ENCODE measurements around the gene DMRT3.

Gene DMRT3

DNA sequence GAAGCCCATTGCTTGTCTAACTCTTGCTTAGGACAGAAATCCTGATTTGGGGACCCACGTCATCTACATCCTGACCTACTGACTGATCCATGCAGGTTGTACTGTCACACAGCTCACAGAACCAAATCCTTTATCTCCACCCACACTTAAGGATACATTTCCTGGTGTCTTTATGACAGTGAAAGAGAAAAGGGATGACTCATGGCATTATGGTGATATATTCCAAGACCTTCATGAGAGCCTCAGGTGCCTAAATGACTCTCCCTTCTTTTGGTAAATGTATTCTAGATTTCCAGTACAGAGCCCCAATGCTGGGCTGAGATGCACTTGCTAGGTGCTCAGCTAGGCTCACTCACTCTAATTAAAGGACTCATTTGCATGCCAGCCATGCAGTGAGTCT lies 47.7 kb downstream of the DMRT3 start:
- no peak overlapping the region for H3K9ac ChIP-seq (ENCODE audit: low read length)
- H3K36me3 ChIP-seq (ENCODE audit: control insufficient read depth, insufficient read depth, low read length), result no peaks in the 10 kb centered on the region
- peaks cover 1% of the 10 kb centered on the region for H3K27me3 ChIP-seq (ENCODE audit: control insufficient read depth, insufficient read depth, low read length)
- H3K4me1 ChIP-seq (ENCODE audit: control insufficient read depth, insufficient read depth, low read length), result no peaks in the 10 kb centered on the region
- no peak overlapping the region for H3K4me3 ChIP-seq (ENCODE audit: low read length)
- no peak overlapping the region for H3K27ac ChIP-seq (ENCODE audit: low read depth, low read length)

- Histone ChIP-seq H3K9ac (ENCODE audit: low read length) (no peak overlapping the region), H3K27ac (ENCODE audit: low read depth, low read length) (no peak overlapping the region), H3K36me3 (ENCODE audit: control insufficient read depth, insufficient read depth, low read length) (no peaks in the 10 kb centered on the region), H3K27me3 (ENCODE audit: control insufficient read depth, insufficient read depth, low read length) (no peaks in the 10 kb centered on the region), H3K4me1 (ENCODE audit: control insufficient read depth, insufficient read depth, low read length) (no peaks in the 10 kb centered on the region), H3K4me3 (ENCODE audit: low read length) (no peak overlapping the region)
Measured at GRCh38 chr9:1025131-1025530, 48.7 kb downstream of the DMRT3 start.

DNA sequence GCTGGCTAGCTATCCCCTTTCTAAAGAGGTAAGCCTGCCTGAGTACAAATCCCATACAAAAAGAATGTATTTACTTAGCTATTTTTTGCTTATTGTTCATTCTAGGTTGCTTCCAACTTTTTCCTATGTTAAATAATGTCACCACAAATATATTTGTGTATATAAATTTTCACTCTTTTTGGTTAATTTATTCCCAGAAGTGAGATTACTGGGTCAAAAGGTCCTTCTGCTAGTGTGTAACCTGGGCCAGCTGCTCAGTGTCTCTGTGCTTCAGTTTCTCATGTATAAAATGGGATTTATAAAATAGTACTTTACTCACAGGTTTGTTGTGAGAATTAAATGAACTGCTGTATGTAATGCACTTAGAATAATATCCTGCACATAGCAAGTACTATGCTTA lies 49.8 kb downstream of the DMRT3 start:
- no peaks in the 10 kb centered on the region for H3K27me3 ChIP-seq (ENCODE audit: control insufficient read depth, insufficient read depth, low read length)
- H3K9ac ChIP-seq (ENCODE audit: low read length), result no peak overlapping the region
- H3K36me3 ChIP-seq (ENCODE audit: control insufficient read depth, insufficient read depth, low read length), result no peaks in the 10 kb centered on the region
- no peaks in the 10 kb centered on the region for H3K4me1 ChIP-seq (ENCODE audit: control insufficient read depth, insufficient read depth, low read length)
- H3K27ac ChIP-seq (ENCODE audit: low read depth, low read length), result no peak overlapping the region
- H3K4me3 ChIP-seq (ENCODE audit: low read length), result no peak overlapping the region

DNA sequence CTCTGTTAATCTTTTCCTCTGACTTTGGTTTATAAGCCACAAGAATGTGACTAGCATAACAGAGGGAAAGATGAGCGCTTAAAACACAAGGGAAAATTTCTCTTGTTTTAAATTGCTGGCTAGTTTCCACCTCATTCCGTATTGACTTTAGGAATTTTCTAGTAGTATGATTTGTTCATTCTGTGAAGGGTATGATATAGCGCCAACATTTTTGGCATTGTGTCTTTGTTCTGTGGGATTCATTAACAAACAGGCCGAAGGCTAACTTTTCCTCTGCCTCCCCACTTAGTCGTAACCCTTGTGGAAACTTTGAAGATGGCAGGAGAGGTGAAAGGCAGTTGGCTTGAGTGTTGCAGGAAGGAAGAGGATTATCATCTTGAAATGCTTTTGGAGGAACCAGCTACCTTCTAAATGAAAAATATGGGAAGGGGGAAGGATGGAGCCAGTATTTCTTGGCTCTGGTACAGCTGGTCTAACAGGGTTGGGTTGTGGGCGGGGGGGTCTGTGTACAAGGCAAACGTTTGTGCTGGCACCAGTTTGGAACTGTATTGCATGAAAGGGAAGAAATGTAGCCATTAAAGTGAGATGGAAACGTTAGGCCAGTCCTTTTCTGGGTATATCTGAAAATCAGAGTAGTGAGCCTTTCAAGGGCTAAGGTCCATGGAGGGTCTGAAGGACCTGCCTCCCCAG lies 52.2 kb downstream of the DMRT3 start:
- Histone ChIP-seq H3K27me3 (ENCODE audit: control insufficient read depth, insufficient read depth, low read length) (no peaks in the 10 kb centered on the region), H3K27ac (ENCODE audit: low read depth, low read length) (no peak overlapping the region), H3K4me1 (ENCODE audit: control insufficient read depth, insufficient read depth, low read length) (no peaks in the 10 kb centered on the region), H3K36me3 (ENCODE audit: control insufficient read depth, insufficient read depth, low read length) (no peaks in the 10 kb centered on the region), H3K9ac (ENCODE audit: low read length) (no peak overlapping the region), H3K4me3 (ENCODE audit: low read length) (no peak overlapping the region)

- H3K9ac ChIP-seq (ENCODE audit: low read length), result no peak overlapping the region
- H3K36me3 ChIP-seq (ENCODE audit: control insufficient read depth, insufficient read depth, low read length), result no peaks in the 10 kb centered on the region
- no peak overlapping the region for H3K4me3 ChIP-seq (ENCODE audit: low read length)
- H3K27ac ChIP-seq (ENCODE audit: low read depth, low read length), result no peak overlapping the region
- H3K4me1 ChIP-seq (ENCODE audit: control insufficient read depth, insufficient read depth, low read length), result no peaks in the 10 kb centered on the region
- H3K27me3 ChIP-seq (ENCODE audit: control insufficient read depth, insufficient read depth, low read length), result peaks cover 3% of the 10 kb centered on the region
Measured at GRCh38 chr9:1031951-1032601, 55.6 kb downstream of the DMRT3 start.

GRCh38 chr9:1034271-1034670 lies 57.8 kb downstream of the DMRT3 start:
- no peak overlapping the region for H3K27ac ChIP-seq (ENCODE audit: low read depth, low read length)
- peaks cover 6% of the 10 kb centered on the region for H3K27me3 ChIP-seq (ENCODE audit: control insufficient read depth, insufficient read depth, low read length)
- H3K4me3 ChIP-seq (ENCODE audit: low read length), result no peak overlapping the region
- no peak overlapping the region for H3K9ac ChIP-seq (ENCODE audit: low read length)
- H3K36me3 ChIP-seq (ENCODE audit: control insufficient read depth, insufficient read depth, low read length), result no peaks in the 10 kb centered on the region
- H3K4me1 ChIP-seq (ENCODE audit: control insufficient read depth, insufficient read depth, low read length), result no peaks in the 10 kb centered on the region

DNA sequence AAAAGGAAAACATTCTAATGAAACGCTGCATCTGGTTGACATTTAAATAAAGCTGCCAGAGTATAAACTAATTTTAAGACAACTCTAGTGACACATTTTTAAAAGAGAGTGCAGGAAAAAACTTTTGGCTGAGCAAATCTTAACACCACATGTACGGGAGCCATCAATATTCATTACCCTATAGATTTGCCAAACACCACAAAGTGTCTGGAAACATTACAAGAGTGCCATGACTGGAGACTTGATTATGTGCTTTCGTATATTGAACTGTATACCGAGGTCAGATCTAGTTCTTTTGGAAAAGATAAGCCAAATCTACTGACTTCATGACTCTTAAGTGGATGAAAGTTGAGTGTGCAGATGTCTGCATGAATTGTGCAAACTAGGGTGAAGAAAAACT lies 63.1 kb downstream of the DMRT3 start:
- H3K36me3 ChIP-seq (ENCODE audit: control insufficient read depth, insufficient read depth, low read length), result no peaks in the 10 kb centered on the region
- H3K4me3 ChIP-seq (ENCODE audit: low read length), result no peak overlapping the region
- no peaks in the 10 kb centered on the region for H3K4me1 ChIP-seq (ENCODE audit: control insufficient read depth, insufficient read depth, low read length)
- no peak overlapping the region for H3K9ac ChIP-seq (ENCODE audit: low read length)
- no peak overlapping the region for H3K27ac ChIP-seq (ENCODE audit: low read depth, low read length)
- H3K27me3 ChIP-seq (ENCODE audit: control insufficient read depth, insufficient read depth, low read length), result peaks cover 20% of the 10 kb centered on the region
